H9 (cell line): ENCODE measurements around the gene ARMH3. TPM values are rescaled to one million over a fixed set of nuclear protein-coding genes. Genes with fewer than 3 reads are reported as not detected.

Experiments
- DNase-seq: peaks from one replicate; pipeline ENCODE4 v3.0.0-alpha.2; 2017
- H2AFZ ChIP-seq: one replicate; pipeline ENCODE4 v1.6.1; 2013; ENCODE audit warnings: mild to moderate bottlenecking, low read length, control low read depth, moderate library complexity
- H2AK5ac ChIP-seq: 2 replicates; pipeline ENCODE4 v1.6.1; 2013; ENCODE audit warnings: low read length, control low read depth, mixed read lengths; ENCODE audit not compliant: insufficient read length
- H2BK120ac ChIP-seq: one replicate; pipeline ENCODE4 v1.6.1; 2013; ENCODE audit warnings: low read depth, mild to moderate bottlenecking, low read length, control low read depth, inconsistent platforms; ENCODE audit not compliant: poor library complexity, severe bottlenecking
- H2BK12ac ChIP-seq: 2 replicates; pipeline ENCODE4 v1.6.1; 2013; ENCODE audit warnings: low read length, control low read depth, mixed read lengths, low read depth; ENCODE audit not compliant: insufficient read length
- H2BK15ac ChIP-seq: 2 replicates; pipeline ENCODE4 v1.6.1; 2013; ENCODE audit warnings: low read depth, low read length, control low read depth
- H2BK20ac ChIP-seq: one replicate; pipeline ENCODE4 v1.6.1; 2013; ENCODE audit warnings: low read depth, mild to moderate bottlenecking, low read length, control low read depth, inconsistent platforms; ENCODE audit not compliant: poor library complexity, severe bottlenecking
- H2BK5ac ChIP-seq: 2 replicates; pipeline ENCODE4 v1.6.1; 2013; ENCODE audit warnings: low read length, control low read depth, mixed read lengths; ENCODE audit not compliant: insufficient read length
- H3K14ac ChIP-seq: 2 replicates; pipeline ENCODE4 v1.6.1; 2013; ENCODE audit warnings: low read length, control low read depth; ENCODE audit not compliant: insufficient read depth
- H3K18ac ChIP-seq: 2 replicates; pipeline ENCODE4 v1.6.1; 2013; ENCODE audit warnings: low read depth, mild to moderate bottlenecking, mixed read lengths, low read length, control low read depth; ENCODE audit not compliant: insufficient read length
- H3K23ac ChIP-seq: 2 replicates; pipeline ENCODE4 v1.6.1; 2013; ENCODE audit warnings: low read length, control low read depth, mixed read lengths, low read depth; ENCODE audit not compliant: insufficient read length
- H3K23me2 ChIP-seq: 2 replicates; pipeline ENCODE4 v1.6.1; 2013; ENCODE audit warnings: low read depth, mild to moderate bottlenecking, mixed read lengths, low read length, control low read depth; ENCODE audit not compliant: insufficient read length, poor library complexity, severe bottlenecking
- H3K27ac ChIP-seq: 2 replicates; pipeline ENCODE4 v1.5.1; 2013; ENCODE audit warnings: low read length, control low read depth, mixed read lengths, low read depth; ENCODE audit not compliant: insufficient read length
- H3K27me3 ChIP-seq: 2 replicates; pipeline ENCODE4 v1.6.1; 2013; ENCODE audit warnings: low read length, control low read depth, inconsistent platforms; ENCODE audit not compliant: insufficient read depth
- H3K4ac ChIP-seq: 2 replicates; pipeline ENCODE4 v1.6.1; 2013; ENCODE audit warnings: low read depth, mild to moderate bottlenecking, control low read depth, inconsistent platforms, low read length, moderate library complexity
- H3K4me1 ChIP-seq: 2 replicates; pipeline ENCODE4 v1.6.1; 2013; ENCODE audit warnings: low read length, control low read depth, inconsistent platforms; ENCODE audit not compliant: insufficient read depth
- H3K4me2 ChIP-seq: 2 replicates; pipeline ENCODE4 v1.6.1; 2013; ENCODE audit warnings: low read length, control low read depth, mixed read lengths; ENCODE audit not compliant: insufficient read length, insufficient read depth
- H3K56ac ChIP-seq: 2 replicates; pipeline ENCODE4 v1.6.1; 2013; ENCODE audit warnings: low read depth, mild to moderate bottlenecking, mixed read lengths, low read length, control low read depth; ENCODE audit not compliant: insufficient read length
- H3K79me1 ChIP-seq: 2 replicates; pipeline ENCODE4 v1.6.1; 2013; ENCODE audit warnings: low read depth, mild to moderate bottlenecking, moderate library complexity, low read length, control low read depth, inconsistent platforms; ENCODE audit not compliant: insufficient read depth, poor library complexity, severe bottlenecking
- H3K79me2 ChIP-seq: 2 replicates; pipeline ENCODE4 v1.6.1; 2013; ENCODE audit warnings: low read length, control low read depth, inconsistent platforms; ENCODE audit not compliant: insufficient read depth
- H3K9ac ChIP-seq: 2 replicates; pipeline ENCODE4 v1.6.1; 2013; ENCODE audit warnings: low read length, control low read depth, mixed read lengths; ENCODE audit not compliant: insufficient read length; ENCODE audit errors: extremely low read depth
- H3K9me3 ChIP-seq: one replicate; pipeline ENCODE4 v1.6.1; 2013; ENCODE audit warnings: low read depth, low read length, inconsistent platforms; ENCODE audit not compliant: control insufficient read depth
- H3T11ph ChIP-seq: one replicate; pipeline ENCODE4 v1.6.1; 2013; ENCODE audit warnings: mild to moderate bottlenecking, low read length, control low read depth, inconsistent platforms
- H4K20me1 ChIP-seq: one replicate; pipeline ENCODE4 v1.6.1; 2013; ENCODE audit not compliant: control insufficient read depth, insufficient read length, insufficient read depth
- H4K5ac ChIP-seq: 2 replicates; pipeline ENCODE4 v1.6.1; 2013; ENCODE audit warnings: low read depth, mild to moderate bottlenecking, mixed read lengths, low read length, control low read depth; ENCODE audit not compliant: insufficient read length
- H4K8ac ChIP-seq: replicated peaks from 2 replicates; pipeline ENCODE4 v1.6.1; 2013; ENCODE audit warnings: low read length, control low read depth, mixed read lengths, low read depth; ENCODE audit not compliant: insufficient read length
- H4K91ac ChIP-seq: 2 replicates; pipeline ENCODE4 v1.6.1; 2013; ENCODE audit warnings: low read depth, mild to moderate bottlenecking, moderate library complexity, mixed read lengths, low read length, control low read depth; ENCODE audit not compliant: insufficient read length
- H3K27ac Mint-ChIP-seq, 3 experiments: 2 replicates in 2 of 3; 3 replicates in 1 of 3; pipeline ENCODE4 v1.8.0; 2020 to 2021; ENCODE audit warnings: mixed read lengths in 3 of 3, mild to moderate bottlenecking in 1 of 3, moderate library complexity in 1 of 3
- H3K27me3 Mint-ChIP-seq: 2 replicates; pipeline ENCODE4 v1.8.0; 2021; ENCODE audit warnings: low read depth, mild to moderate bottlenecking, moderate library complexity, mixed read lengths
- H3K36me3 Mint-ChIP-seq, 3 experiments: 2 replicates in 2 of 3; 3 replicates in 1 of 3; pipeline ENCODE4 v1.8.0; 2020 to 2021; ENCODE audit warnings: low read depth in 3 of 3, mixed read lengths in 3 of 3; ENCODE audit not compliant: insufficient read depth in 1 of 3
- H3K4me1 Mint-ChIP-seq, 2 experiments: 2 replicates each; pipeline ENCODE4 v1.8.0; 2020; ENCODE audit warnings: mixed read lengths in 2 of 2
- H3K4me3 Mint-ChIP-seq, 2 experiments: 2 replicates in 1 of 2; 3 replicates in 1 of 2; pipeline ENCODE4 v1.8.0; 2020 to 2021; ENCODE audit warnings: mild to moderate bottlenecking in 2 of 2, mixed read lengths in 2 of 2, moderate library complexity in 1 of 2
- H3K9me3 Mint-ChIP-seq, 2 experiments: 2 replicates in 1 of 2; 3 replicates in 1 of 2; pipeline ENCODE4 v1.8.0; 2020; ENCODE audit warnings: mild to moderate bottlenecking in 2 of 2, mixed read lengths in 2 of 2, moderate library complexity in 1 of 2
- WGBS: extraction: QIAGEN DNeasy Blood & Tissue Kit; methylation state at CpG from one replicate; pipeline ENCODE4 v1.1.7; 2013; ENCODE audit warnings: missing lambda C conversion rate, low lambda C conversion rate, mixed read lengths; ENCODE audit not compliant: insufficient read length; ENCODE audit errors: extremely low coverage; 5-methylcytosine and 5-hydroxymethylcytosine counted together
- total RNA-seq: library from RNA; stranded (reverse); gene quantifications from 2 replicates; pipeline ENCODE4 v1.2.1, GENCODE V29; 2021
- TF ChIP-seq, protein P1 (sequence below): fragments of 200-600 bp; sonication (generic); conservative IDR thresholded peaks from 3 replicates; pipeline ENCODE4 v1.8.0; 2021; ENCODE audit warnings: antibody characterized with exemption, mild to moderate bottlenecking

The ARMH3 gene
- total RNA-seq, 1 experiment from 2014 or later, result 20.4 TPM

- Histone ChIP-seq H3K4me2 (no peak overlapping the region), H3K14ac (no peak overlapping the region), H3K27ac (no peak overlapping the region), H4K8ac (no peak overlapping the region), H3K23me2 (no peaks in the 10 kb centered on the region), H3K4me1 (no peaks in the 10 kb centered on the region), H3T11ph (no peak overlapping the region), H2BK5ac (no peak overlapping the region), H3K9me3 (no peaks in the 10 kb centered on the region), H2BK20ac (no peak overlapping the region), H3K18ac (no peak overlapping the region), H3K79me1 (no peaks in the 10 kb centered on the region), H3K56ac (no peak overlapping the region), H2AK5ac (no peak overlapping the region), H3K27me3 (no peaks in the 10 kb centered on the region), H2BK15ac (no peak overlapping the region), H4K5ac (no peak overlapping the region), H2AFZ (no peak overlapping the region), H3K4ac (no peak overlapping the region), H3K23ac (no peak overlapping the region), H3K9ac (no peak overlapping the region), H2BK12ac (no peak overlapping the region), H2BK120ac (no peak overlapping the region), H4K20me1 (no peaks in the 10 kb centered on the region), H4K91ac (no peak overlapping the region), H3K79me2 (no peaks in the 10 kb centered on the region)
- TF ChIP-seq, protein P1, sequence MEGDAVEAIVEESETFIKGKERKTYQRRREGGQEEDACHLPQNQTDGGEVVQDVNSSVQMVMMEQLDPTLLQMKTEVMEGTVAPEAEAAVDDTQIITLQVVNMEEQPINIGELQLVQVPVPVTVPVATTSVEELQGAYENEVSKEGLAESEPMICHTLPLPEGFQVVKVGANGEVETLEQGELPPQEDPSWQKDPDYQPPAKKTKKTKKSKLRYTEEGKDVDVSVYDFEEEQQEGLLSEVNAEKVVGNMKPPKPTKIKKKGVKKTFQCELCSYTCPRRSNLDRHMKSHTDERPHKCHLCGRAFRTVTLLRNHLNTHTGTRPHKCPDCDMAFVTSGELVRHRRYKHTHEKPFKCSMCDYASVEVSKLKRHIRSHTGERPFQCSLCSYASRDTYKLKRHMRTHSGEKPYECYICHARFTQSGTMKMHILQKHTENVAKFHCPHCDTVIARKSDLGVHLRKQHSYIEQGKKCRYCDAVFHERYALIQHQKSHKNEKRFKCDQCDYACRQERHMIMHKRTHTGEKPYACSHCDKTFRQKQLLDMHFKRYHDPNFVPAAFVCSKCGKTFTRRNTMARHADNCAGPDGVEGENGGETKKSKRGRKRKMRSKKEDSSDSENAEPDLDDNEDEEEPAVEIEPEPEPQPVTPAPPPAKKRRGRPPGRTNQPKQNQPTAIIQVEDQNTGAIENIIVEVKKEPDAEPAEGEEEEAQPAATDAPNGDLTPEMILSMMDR, result no peak
- WGBS, result no CpG with 5 or more reads among the region's 2 CpGs
- Mint-ChIP-seq H3K36me3 (peaks cover under 1 to 32% (median 16%) of the 10 kb centered on the region in 3 experiments; a peak in 5 of 7 replicates), H3K4me3 (no peak overlapping the region), H3K9me3 (no peaks in the 10 kb centered on the region), H3K27ac (no peak overlapping the region), H3K27me3 (no peaks in the 10 kb centered on the region), H3K4me1 (no peaks in the 10 kb centered on the region)
- DNase-seq, result no peak
Measured at GRCh38 chr10:101997803-101998202, 58.2 kb downstream of the ARMH3 start.
